IMR-90 (cell line): ENCODE data around the gene GRAMD1C. TPM values are rescaled to one million over a fixed set of nuclear protein-coding genes. Genes with fewer than 3 reads are reported as not detected.

Experiments
- ATAC-seq: fragments of 200-7000 bp; cut with Tn5 transposase; 2 replicates; pipeline ENCODE4 v1.9.1; 2020; ENCODE audit warnings: low read depth, mild to moderate bottlenecking, moderate library complexity
- BruUV-seq: library from RNA; stranded (reverse); fragments of 400-500 nt; replicated peaks from 2 replicates; lab custom pipeline; 2021; lab: Mats Ljungman, UMichigan
- CTCF ChIA-PET: fragments of 300-600 bp; formaldehyde crosslinking; extraction: SDS; loops from one replicate; lab custom pipeline; 2021; ENCODE audit warnings: antibody characterized with exemption; lab: Yijun Ruan, JAX
- POLR2A ChIA-PET: fragments of 300-600 bp; sonication (Branson Sonifier 250); formaldehyde crosslinking; loops from one replicate; lab custom pipeline; 2022; ENCODE audit warnings: antibody characterized with exemption; ENCODE audit not compliant: unreplicated experiment; lab: Charles Lee
- DNase-seq: peaks from one replicate; pipeline ENCODE4 v3.0.0; 2013
- H2AFZ ChIP-seq: replicated peaks from 2 replicates; pipeline ENCODE3; 2013; ENCODE audit warnings: low read length, mild to moderate bottlenecking; ENCODE audit not compliant: poor library complexity
- H2AK5ac ChIP-seq: 2 replicates; pipeline ENCODE4 v1.6.1; 2013; ENCODE audit warnings: low read depth, low read length, inconsistent platforms
- H2AK9ac ChIP-seq: replicated peaks from 2 replicates; pipeline ENCODE3; 2013; ENCODE audit warnings: mild to moderate bottlenecking, low read depth, low read length, moderate library complexity; ENCODE audit not compliant: poor library complexity
- H2BK120ac ChIP-seq: 2 replicates; pipeline ENCODE4 v1.6.1; 2013; ENCODE audit warnings: low read depth, low read length, inconsistent platforms
- H2BK15ac ChIP-seq: 3 replicates; pipeline ENCODE4 v1.6.1; 2013; ENCODE audit warnings: low read depth, low read length, inconsistent platforms
- H2BK20ac ChIP-seq: 2 replicates; pipeline ENCODE4 v1.6.1; 2013; ENCODE audit warnings: low read depth, mild to moderate bottlenecking, inconsistent platforms, low read length, moderate library complexity
- H2BK5ac ChIP-seq: 2 replicates; pipeline ENCODE4 v1.6.1; 2013; ENCODE audit warnings: mild to moderate bottlenecking, low read depth, low read length, inconsistent platforms; ENCODE audit not compliant: poor library complexity, severe bottlenecking
- H3K14ac ChIP-seq: replicated peaks from 2 replicates; pipeline ENCODE4 v1.6.1; 2013; ENCODE audit warnings: low read depth, low read length, inconsistent platforms
- H3K18ac ChIP-seq: 2 replicates; pipeline ENCODE4 v1.6.1; 2013; ENCODE audit warnings: low read depth, low read length, control low read depth
- H3K23ac ChIP-seq: 2 replicates; pipeline ENCODE4 v1.6.1; 2013; ENCODE audit warnings: low read depth, low read length, inconsistent platforms
- H3K27ac ChIP-seq: 2 replicates; pipeline ENCODE4 v1.5.1; 2013; ENCODE audit warnings: mild to moderate bottlenecking, control low read depth, low read length; ENCODE audit not compliant: insufficient read depth
- H3K27me3 ChIP-seq: 2 replicates; pipeline ENCODE4 v1.6.1; 2013; ENCODE audit warnings: low read length; ENCODE audit not compliant: control insufficient read depth, insufficient read depth
- H3K36me3 ChIP-seq: 2 replicates; pipeline ENCODE4 v1.6.1; 2013; ENCODE audit warnings: low read length, mixed read lengths; ENCODE audit not compliant: control insufficient read depth, insufficient read depth
- H3K4ac ChIP-seq: 2 replicates; pipeline ENCODE4 v1.6.1; 2013; ENCODE audit warnings: low read depth, low read length, inconsistent platforms
- H3K4me1 ChIP-seq: 2 replicates; pipeline ENCODE4 v1.6.1; 2013; ENCODE audit warnings: low read length, mixed read lengths; ENCODE audit not compliant: control insufficient read depth, insufficient read depth
- H3K4me2 ChIP-seq: 2 replicates; pipeline ENCODE4 v1.6.1; 2013; ENCODE audit warnings: low read depth, mild to moderate bottlenecking, control low read depth, low read length, moderate library complexity
- H3K4me3 ChIP-seq: 2 replicates; pipeline ENCODE4 v1.5.1; 2013; ENCODE audit warnings: low read depth, mild to moderate bottlenecking, control low read depth, low read length, moderate library complexity; ENCODE audit not compliant: insufficient read depth
- H3K56ac ChIP-seq: 2 replicates; pipeline ENCODE4 v1.6.1; 2013; ENCODE audit warnings: low read length, inconsistent platforms; ENCODE audit not compliant: insufficient read depth; ENCODE audit errors: extremely low read depth
- H3K79me1 ChIP-seq, 2 experiments: 2 replicates each; pipeline ENCODE4 v1.6.1; 2013; ENCODE audit warnings: low read length in 2 of 2, inconsistent platforms in 1 of 2, low read depth in 1 of 2
- H3K9ac ChIP-seq: 2 replicates; pipeline ENCODE4 v1.6.1; 2013; ENCODE audit warnings: low read depth, low read length, control low read depth
- H3K9me1 ChIP-seq: 2 replicates; pipeline ENCODE4 v1.6.1; 2013; ENCODE audit warnings: low read length, inconsistent platforms; ENCODE audit not compliant: insufficient read depth
- H3K9me3 ChIP-seq: 2 replicates; pipeline ENCODE4 v1.6.1; 2013; ENCODE audit warnings: low read length; ENCODE audit not compliant: control insufficient read depth, insufficient read depth
- H4K20me1 ChIP-seq: 2 replicates; pipeline ENCODE4 v1.6.1; 2013; ENCODE audit warnings: low read length, inconsistent platforms; ENCODE audit not compliant: insufficient read depth
- H4K5ac ChIP-seq: 2 replicates; pipeline ENCODE4 v1.6.1; 2013; ENCODE audit warnings: mild to moderate bottlenecking, low read depth, low read length, control low read depth
- H4K8ac ChIP-seq, 2 experiments: 2 replicates each; pipeline ENCODE4 v1.6.1; 2013; ENCODE audit warnings: low read depth in 2 of 2, low read length in 2 of 2, control low read depth in 1 of 2, inconsistent platforms in 1 of 2
- H4K91ac ChIP-seq: 2 replicates; pipeline ENCODE4 v1.6.1; 2013; ENCODE audit warnings: low read depth, low read length, inconsistent platforms; ENCODE audit not compliant: insufficient read depth
- BHLHE40 ChIP-seq: fragments of 150-350 bp; IDR thresholded peaks from 2 replicates; pipeline ENCODE4 v1.6.1; 2016; ENCODE audit warnings: mild to moderate bottlenecking, low read depth, low read length
- CEBPB ChIP-seq: IDR thresholded peaks from 2 replicates; pipeline ENCODE4 v1.6.1; 2012; ENCODE audit warnings: low read depth, low read length, improper control_type of control experiment
- CHD1 ChIP-seq: IDR thresholded peaks from 2 replicates; pipeline ENCODE4 v1.6.1; 2012; ENCODE audit warnings: low read depth, low read length, improper control_type of control experiment
- FOS ChIP-seq: fragments of 150-350 bp; IDR thresholded peaks from 2 replicates; pipeline ENCODE4 v1.6.1; 2016; ENCODE audit warnings: low read depth, low read length
- MAFK ChIP-seq: IDR thresholded peaks from 2 replicates; pipeline ENCODE4 v1.6.1; 2012; ENCODE audit warnings: low read depth, low read length, improper control_type of control experiment
- MAZ ChIP-seq: IDR thresholded peaks from 2 replicates; pipeline ENCODE4 v1.6.1; 2012; ENCODE audit warnings: low read depth, mild to moderate bottlenecking, low read length, improper control_type of control experiment, moderate library complexity, borderline replicate concordance
- MXI1 ChIP-seq: IDR thresholded peaks from 2 replicates; pipeline ENCODE4 v1.6.1; 2012; ENCODE audit warnings: low read depth, mild to moderate bottlenecking, low read length, moderate library complexity, borderline replicate concordance
- NFE2L2 ChIP-seq: fragments of 150-350 bp; IDR thresholded peaks from 2 replicates; pipeline ENCODE4 v1.6.1; 2016; ENCODE audit warnings: low read depth, mild to moderate bottlenecking, low read length
- POLR2A ChIP-seq: IDR thresholded peaks from 2 replicates; pipeline ENCODE4 v1.6.1; 2012; ENCODE audit warnings: mild to moderate bottlenecking, low read depth, low read length
- RAD21 ChIP-seq: IDR thresholded peaks from 2 replicates; pipeline ENCODE4 v1.6.1; 2012; ENCODE audit warnings: low read length, improper control_type of control experiment
- RFX5 ChIP-seq: IDR thresholded peaks from 2 replicates; pipeline ENCODE4 v1.8.0; 2012; ENCODE audit warnings: low read depth, mild to moderate bottlenecking, low read length, moderate library complexity
- SMC3 ChIP-seq: fragments of 150-350 bp; IDR thresholded peaks from 2 replicates; pipeline ENCODE4 v1.6.1; 2016; ENCODE audit warnings: low read depth, mild to moderate bottlenecking, antibody characterized with exemption, low read length, moderate library complexity
- WGBS, 2 experiments: methylation state at CpG; one replicate each; pipeline versions ENCODE4 v1.1.5 to v1.1.7; 2013; ENCODE audit warnings: missing lambda C conversion rate in 2 of 2; ENCODE audit not compliant: insufficient read length in 1 of 2; ENCODE audit errors: extremely low coverage in 2 of 2; 5-methylcytosine and 5-hydroxymethylcytosine counted together
- dilution Hi-C: fragments of 300-500 bp; cut with HindIII; formaldehyde crosslinking; loops from one replicate; pipeline ENCODE4 v1.14.3; 2018; ENCODE audit warnings: low sequenced_read_pairs; ENCODE audit not compliant: unreplicated experiment
- in situ Hi-C: fragments of 300-500 bp; cut with MboI; formaldehyde crosslinking; loops from 3 replicates; pipeline ENCODE4 v1.14.3; 2019; ENCODE audit warnings: low sequenced_read_pairs, inconsistent platforms, mixed read lengths
- intact Hi-C: fragments of 100-400 bp; cut with micrococcal nuclease; formaldehyde crosslinking; loops from 2 replicates; pipeline ENCODE4 v1.10.0; 2022
- polyA plus RNA-seq, 3 experiments: library from polyadenylated mRNA; depleted of rRNA; stranded (reverse); fragments of >200 nt; gene quantifications; 2 replicates each; pipeline ENCODE4 v1.2.3, GENCODE V29; 2012; ENCODE audit warnings: low replicate concordance in 1 of 3
- total RNA-seq: library from RNA; depleted of rRNA; stranded (reverse); fragments of >200 nt; gene quantifications from 2 replicates; pipeline ENCODE4 v1.2.3, GENCODE V29; 2012
- TF ChIP-seq, protein P1 (sequence below): fragments of 150-350 bp; IDR thresholded peaks from 2 replicates; pipeline ENCODE4 v1.6.1; 2016; ENCODE audit warnings: low read depth, mild to moderate bottlenecking, low read length, moderate library complexity, borderline replicate concordance
- TF ChIP-seq, protein P2 (sequence below): fragments of 150-350 bp; IDR thresholded peaks from 2 replicates; pipeline ENCODE4 v1.6.1; 2017; ENCODE audit warnings: mild to moderate bottlenecking, antibody characterized with exemption, low read length, low read depth

The GRAMD1C gene
- total and polyA plus RNA-seq, 2 of the 4 experiments (the other 2 are of a cell fraction) = 2.5 to 5.0 TPM

DNA sequence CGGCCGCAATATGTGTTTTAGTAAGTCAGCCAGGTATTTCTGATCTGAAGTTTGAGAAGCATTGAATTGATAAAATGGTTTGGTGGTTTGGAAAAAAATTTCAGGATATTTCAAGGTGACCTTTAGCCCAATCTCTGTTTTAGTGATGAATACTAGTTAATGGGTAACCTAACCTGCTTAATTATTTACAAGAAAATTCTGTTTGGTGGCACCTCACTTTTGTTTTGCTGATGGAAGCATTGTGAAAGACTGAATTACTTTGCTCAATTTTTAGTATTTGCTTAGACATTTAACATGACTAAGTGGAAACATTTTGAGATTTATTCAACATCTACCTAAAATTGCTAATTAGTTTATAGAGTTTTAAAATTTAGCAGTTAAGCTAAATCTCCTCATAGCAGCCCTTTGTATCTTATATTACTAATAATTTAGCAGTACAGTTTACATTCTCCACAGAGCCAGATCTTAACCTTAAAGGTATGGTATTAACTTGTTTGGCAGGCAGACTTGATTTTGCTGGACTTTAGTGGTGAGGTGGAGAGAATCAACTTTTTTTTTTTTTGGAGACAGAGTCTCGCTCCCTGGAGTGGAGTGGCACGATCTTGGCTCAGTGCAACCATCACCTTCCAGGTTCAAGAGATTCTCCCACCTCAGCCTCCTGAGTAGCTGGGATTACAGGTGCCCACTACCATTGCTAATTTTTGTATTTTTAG lies 35.4 kb downstream of the GRAMD1C start:
- intact Hi-C loops = loop anchor here (1.0 kb wide), 1 partner anchor 35 kb away; no protein-coding TSS in a partner anchor
- Histone ChIP-seq H4K91ac (no peak overlapping the region), H2AFZ (no peak overlapping the region), H3K18ac (no peak overlapping the region), H3K4me2 (no peak overlapping the region), H4K20me1 (no peaks in the 10 kb centered on the region), H2BK5ac (no peak overlapping the region), H2AK9ac (no peak overlapping the region), H3K14ac (no peak overlapping the region), H3K27ac (no peak overlapping the region), H3K9me3 (no peaks in the 10 kb centered on the region), H3K9me1 (no peaks in the 10 kb centered on the region), H3K23ac (no peak overlapping the region), H4K5ac (no peak overlapping the region), H3K36me3 (no peaks in the 10 kb centered on the region), H3K56ac (no peak overlapping the region), H3K4me1 (no peaks in the 10 kb centered on the region), H2BK20ac (no peak overlapping the region), H2BK15ac (no peak overlapping the region), H2AK5ac (no peak overlapping the region), H3K79me1 (no peaks in the 10 kb centered on the region), H3K4me3 (no peak overlapping the region), H4K8ac (no peak overlapping the region), H2BK120ac (no peak overlapping the region), H3K27me3 (no peaks in the 10 kb centered on the region), H3K9ac (no peak overlapping the region), H3K4ac (no peak overlapping the region)
- ChIA-PET POLR2A (no interaction called here), CTCF (no interaction called here)
- in situ Hi-C loops = no loop called here
- dilution Hi-C loops = no loop called here
- no CpG with 5 or more reads among the region's 4 CpGs for WGBS, 2 experiments
- ATAC-seq (no peak), DNase-seq (no peak)
- TF ChIP-seq POLR2A = no peak
- no peak for TF ChIP-seq FOS
- TF ChIP-seq BHLHE40 = no peak
- no peak for TF ChIP-seq CEBPB
- TF ChIP-seq NFE2L2 = no peak
- TF ChIP-seq MXI1 = no peak
- TF ChIP-seq, protein P1, sequence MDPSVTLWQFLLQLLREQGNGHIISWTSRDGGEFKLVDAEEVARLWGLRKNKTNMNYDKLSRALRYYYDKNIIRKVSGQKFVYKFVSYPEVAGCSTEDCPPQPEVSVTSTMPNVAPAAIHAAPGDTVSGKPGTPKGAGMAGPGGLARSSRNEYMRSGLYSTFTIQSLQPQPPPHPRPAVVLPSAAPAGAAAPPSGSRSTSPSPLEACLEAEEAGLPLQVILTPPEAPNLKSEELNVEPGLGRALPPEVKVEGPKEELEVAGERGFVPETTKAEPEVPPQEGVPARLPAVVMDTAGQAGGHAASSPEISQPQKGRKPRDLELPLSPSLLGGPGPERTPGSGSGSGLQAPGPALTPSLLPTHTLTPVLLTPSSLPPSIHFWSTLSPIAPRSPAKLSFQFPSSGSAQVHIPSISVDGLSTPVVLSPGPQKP = no peak
- no peak for TF ChIP-seq MAFK
- no peak for TF ChIP-seq RAD21
- no peak for TF ChIP-seq RFX5
- no peak for TF ChIP-seq SMC3
- no peak for TF ChIP-seq MAZ
- no peak for TF ChIP-seq CHD1
- TF ChIP-seq, protein P2, sequence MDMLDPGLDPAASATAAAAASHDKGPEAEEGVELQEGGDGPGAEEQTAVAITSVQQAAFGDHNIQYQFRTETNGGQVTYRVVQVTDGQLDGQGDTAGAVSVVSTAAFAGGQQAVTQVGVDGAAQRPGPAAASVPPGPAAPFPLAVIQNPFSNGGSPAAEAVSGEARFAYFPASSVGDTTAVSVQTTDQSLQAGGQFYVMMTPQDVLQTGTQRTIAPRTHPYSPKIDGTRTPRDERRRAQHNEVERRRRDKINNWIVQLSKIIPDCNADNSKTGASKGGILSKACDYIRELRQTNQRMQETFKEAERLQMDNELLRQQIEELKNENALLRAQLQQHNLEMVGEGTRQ = no peak
- BruUV-seq = no TSS peak
